Lung (tissue), 12 donors: ENCODE measurements around the gene MAML3. TPM values are rescaled to one million over a fixed set of nuclear protein-coding genes. Genes with fewer than 3 reads are reported as not detected.

Source experiments
- ATAC-seq: fragments of 200-7000 bp; cut with Tn5 transposase; one replicate; pipeline ENCODE4 v1.9.1; 2020; ENCODE audit warnings: moderate number of reproducible peaks; ENCODE audit not compliant: insufficient read depth, low FRiP score
- DNase-seq, 3 donors: peaks; one replicate each; pipeline ENCODE4 v3.0.0-alpha.2; 2013 to 2017
- H3K27ac ChIP-seq, 2 donors: one replicate each; pipeline ENCODE4 v1.5.1; 2013; ENCODE audit warnings: mild to moderate bottlenecking in 2 of 2, moderate library complexity in 2 of 2, control low read depth in 1 of 2, inconsistent platforms in 1 of 2, low read depth in 1 of 2, low read length in 1 of 2
- H3K27me3 ChIP-seq, 3 donors: one replicate each; pipeline ENCODE4 v1.5.1; 2013; ENCODE audit warnings: low read length in 2 of 3; ENCODE audit not compliant: control insufficient read depth in 3 of 3, insufficient read depth in 3 of 3
- H3K36me3 ChIP-seq, 4 donors: one replicate each; pipeline ENCODE4 v1.5.1; 2013; ENCODE audit warnings: low read length in 4 of 4, mild to moderate bottlenecking in 1 of 4, moderate library complexity in 1 of 4; ENCODE audit not compliant: control insufficient read depth in 4 of 4, insufficient read depth in 4 of 4
- H3K4me1 ChIP-seq, 5 donors: one replicate each; pipeline ENCODE4 v1.5.1; 2013; ENCODE audit warnings: low read length in 5 of 5, mild to moderate bottlenecking in 2 of 5, moderate library complexity in 1 of 5; ENCODE audit not compliant: control insufficient read depth in 5 of 5, insufficient read depth in 5 of 5
- H3K4me3 ChIP-seq: one replicate; pipeline ENCODE4 v1.5.1; 2013; ENCODE audit warnings: mild to moderate bottlenecking, control low read depth, moderate library complexity
- H3K9ac ChIP-seq, 2 donors: one replicate each; pipeline ENCODE4 v1.5.1; 2013; ENCODE audit warnings: low read length in 2 of 2, control low read depth in 1 of 2; ENCODE audit not compliant: insufficient read depth in 1 of 2
- H3K9me3 ChIP-seq, 4 donors: one replicate each; pipeline ENCODE4 v1.5.1; 2013; ENCODE audit warnings: low read length in 3 of 4, mild to moderate bottlenecking in 1 of 4, moderate library complexity in 1 of 4; ENCODE audit not compliant: control insufficient read depth in 4 of 4, insufficient read depth in 3 of 4
- CTCF ChIP-seq: IDR thresholded peaks from 2 replicates; pipeline ENCODE4 v1.5.1; 2012; ENCODE audit warnings: mild to moderate bottlenecking; ENCODE audit errors: control extremely low read depth, extremely low read depth
- WGBS, 2 donors: extraction: QIAGEN DNeasy Blood & Tissue Kit; methylation state at CpG; one replicate each; pipeline ENCODE4 v1.1.7; 2013; 5-methylcytosine and 5-hydroxymethylcytosine counted together
- polyA plus RNA-seq, 2 donors: library from polyadenylated mRNA; stranded (reverse); fragments of 200-250 nt; gene quantifications; one replicate each; pipeline ENCODE4 v1.2.1, GENCODE V29; 2013
- total RNA-seq, 2 donors: library from RNA; depleted of rRNA in 1 of 2; stranded (reverse); fragments of >200 nt in 1 of 2; gene quantifications; one replicate each; pipeline ENCODE4 v1.2.1, GENCODE V29; 2014 to 2021
- donor health status: control.
- donor health status: control.
- donor health status: Bipolar disorder and iron deficiency.
- donor health status: healthy.
- donor health status: DM: yes; HTN: yes; CAD: no.

Gene MAML3
- total and polyA plus RNA-seq, 4 donors, result 3.0 to 16.4 (median 8.5) TPM

GRCh38 chr4:140037353-140038030 is 116.5 kb downstream of the MAML3 start:
- Histone ChIP-seq H3K9me3 (no peaks in the 10 kb centered on the region), H3K27me3 (no peaks in the 10 kb centered on the region), H3K36me3 (peaks cover 0 to 2% (median 0%) of the 10 kb centered on the region in 4 donors), H3K4me3 (no peak overlapping the region), H3K27ac (no peak overlapping the region), H3K9ac (no peak overlapping the region), H3K4me1 (peaks cover 0 to 5% (median 0%) of the 10 kb centered on the region in 5 donors)
- ATAC-seq, result peak; percentile 41
- no peak for TF ChIP-seq CTCF
- DNase-seq, result peak in 1 of 3 donors; percentile 32
- 69 to 78% methylated on average over 6 of the region's 6 CpGs for WGBS, 2 donors

GRCh38 chr4:140031706-140032105 is 122.3 kb downstream of the MAML3 start:
- ATAC-seq (no peak), DNase-seq (no peak)
- no peak overlapping the region for H3K4me3 ChIP-seq
- H3K36me3 ChIP-seq, result peaks cover 0 to 2% (median 0%) of the 10 kb centered on the region in 4 donors
- no peak for TF ChIP-seq CTCF
- H3K27me3 ChIP-seq, result no peaks in the 10 kb centered on the region
- WGBS, 2 donors, result 78 to 79% methylated on average over 2 of the region's 2 CpGs
- H3K27ac ChIP-seq, result no peak overlapping the region
- H3K9ac ChIP-seq, result no peak overlapping the region
- peaks cover 0 to 17% (median 0%) of the 10 kb centered on the region in 5 donors for H3K4me1 ChIP-seq
- H3K9me3 ChIP-seq, result no peaks in the 10 kb centered on the region

- Histone ChIP-seq H3K36me3 (peaks cover 0 to 2% (median 0%) of the 10 kb centered on the region in 4 donors), H3K9ac (no peak overlapping the region), H3K4me1 (peaks cover 0 to 17% (median 0%) of the 10 kb centered on the region in 5 donors), H3K4me3 (no peak overlapping the region), H3K27me3 (no peaks in the 10 kb centered on the region), H3K9me3 (no peaks in the 10 kb centered on the region), H3K27ac (no peak overlapping the region)
- ATAC-seq, result no peak
- DNase-seq, result peak in 2 of 3 donors; percentile 64 to 67
- TF ChIP-seq CTCF, result no peak
- 90 to 91% methylated on average over 6 of the region's 6 CpGs for WGBS, 2 donors
These were observed 122.9 kb downstream of the MAML3 start for GRCh38 chr4:140031061-140031460.
